GM18520 (cell line): ENCODE results near the gene FAM120B.

Source experiments
- ATAC-seq: cut with Tn5 transposase; IDR thresholded peaks from one replicate; pipeline ENCODE4 v1.9.1; 2021; ENCODE audit not compliant: unreplicated experiment

Gene FAM120B

GRCh38 chr6:170439366-170440361, 133.1 kb downstream of the FAM120B start:
- ATAC-seq = no peak

- no peak for ATAC-seq
These were observed 133.9 kb downstream of the FAM120B start for GRCh38 chr6:170440437-170440836.

- no peak for ATAC-seq
These were observed 134.8 kb downstream of the FAM120B start for GRCh38 chr6:170441316-170441715.

- no peak for ATAC-seq
These were observed 136.0 kb downstream of the FAM120B start for GRCh38 chr6:170442596-170442995.

GRCh38 chr6:170443151-170443662, 136.6 kb downstream of the FAM120B start:
- no peak for ATAC-seq

- no peak for ATAC-seq
These were observed 137.6 kb downstream of the FAM120B start for GRCh38 chr6:170444056-170444591.

- ATAC-seq = no peak
These were observed 138.3 kb downstream of the FAM120B start for GRCh38 chr6:170444811-170445211.

- no peak for ATAC-seq
These were observed 138.9 kb downstream of the FAM120B start for GRCh38 chr6:170445487-170445886.

- no peak for ATAC-seq
These were observed 139.4 kb downstream of the FAM120B start for GRCh38 chr6:170445971-170446370.

- no peak for ATAC-seq
These were observed 140.4 kb downstream of the FAM120B start for GRCh38 chr6:170446841-170447560.

GRCh38 chr6:170447561-170447930, 141.0 kb downstream of the FAM120B start:
- no peak for ATAC-seq

- ATAC-seq = no peak
These were observed 141.8 kb downstream of the FAM120B start for GRCh38 chr6:170448317-170448716.

- ATAC-seq = no peak
These were observed 142.4 kb downstream of the FAM120B start for GRCh38 chr6:170448751-170449630.

GRCh38 chr6:170449835-170450753, 143.5 kb downstream of the FAM120B start:
- no peak for ATAC-seq

GRCh38 chr6:170450916-170451761, 144.6 kb downstream of the FAM120B start:
- ATAC-seq = no peak

GRCh38 chr6:170451762-170452651, 145.4 kb downstream of the FAM120B start:
- no peak for ATAC-seq

GRCh38 chr6:170452767-170453545, 146.4 kb downstream of the FAM120B start:
- ATAC-seq = no peak
